ENCODE measurements around the gene C9orf72.
"Not testable (repeated sequence)": the region's sequence is repeated elsewhere in the genome, so short reads cannot be mapped to it uniquely, and the experiment has no call there.

C9orf72 gene

GRCh38 chr9:27518809-27519208 is 54.5 kb downstream of the C9orf72 start:
- no peak for DNase-seq (ENCODE audit: low read depth, low spot score)

GRCh38 chr9:27518006-27518405 is 55.3 kb downstream of the C9orf72 start:
- DNase-seq (ENCODE audit: low read depth, low spot score), result no peak

- no peak for DNase-seq (ENCODE audit: low read depth, low spot score)
Measured at GRCh38 chr9:27514551-27514950, 58.7 kb downstream of the C9orf72 start.

GRCh38 chr9:27511771-27512170 is 61.5 kb downstream of the C9orf72 start:
- no peak for DNase-seq (ENCODE audit: low read depth, low spot score)

- no peak for DNase-seq (ENCODE audit: low read depth, low spot score)
Measured at GRCh38 chr9:27510780-27511179, 62.5 kb downstream of the C9orf72 start.

- DNase-seq (ENCODE audit: low read depth, low spot score), result no peak
Measured at GRCh38 chr9:27506981-27507380, 66.3 kb downstream of the C9orf72 start.

GRCh38 chr9:27505744-27506161 is 67.5 kb downstream of the C9orf72 start:
- no peak for DNase-seq (ENCODE audit: low read depth, low spot score)

GRCh38 chr9:27504259-27504658 is 69.0 kb downstream of the C9orf72 start:
- no peak for DNase-seq (ENCODE audit: low read depth, low spot score)

GRCh38 chr9:27503623-27504022 is 69.7 kb downstream of the C9orf72 start:
- no peak for DNase-seq (ENCODE audit: low read depth, low spot score)

- not testable (repeated sequence) for DNase-seq (ENCODE audit: low read depth, low spot score)
Measured at GRCh38 chr9:27500902-27501301, 72.4 kb downstream of the C9orf72 start.

GRCh38 chr9:27499451-27499850 is 73.8 kb downstream of the C9orf72 start:
- DNase-seq (ENCODE audit: low read depth, low spot score), result no peak

- no peak for DNase-seq (ENCODE audit: low read depth, low spot score)
Measured at GRCh38 chr9:27497883-27498417, 75.3 kb downstream of the C9orf72 start.
